HepG2 (cell line): ENCODE data around the gene CFAP69. TPM values are rescaled to one million over a fixed set of nuclear protein-coding genes. Genes with fewer than 3 reads are reported as not detected.
A peak's percentile ranks its signal among the peaks of the same experiment; 100 is the strongest.

ENCODE experiments used
- ATAC-seq: fragments of 200-7000 bp; cut with Tn5 transposase; 3 replicates; pipeline ENCODE4 v1.9.1; 2020; ENCODE audit warnings: mild to moderate bottlenecking, moderate library complexity
- BruUV-seq: library from RNA; stranded (reverse); fragments of 400-500 nt; replicated peaks from 2 replicates; lab custom pipeline; 2021; lab: Mats Ljungman, UMichigan
- CTCF ChIA-PET: fragments of 300-600 bp; formaldehyde crosslinking; extraction: SDS; loops from one replicate; lab custom pipeline; 2021; ENCODE audit warnings: low total read pairs, inconsistent platforms, low intra/inter-chr PET ratio; lab: Yijun Ruan, JAX
- POLR2A ChIA-PET: fragments of 350-600 bp; sonication (Branson Sonifier 250); formaldehyde crosslinking; loops from one replicate; lab custom pipeline; 2020; ENCODE audit warnings: antibody characterized with exemption, inconsistent platforms; lab: Yijun Ruan, JAX
- DNase-seq: peaks from one replicate; pipeline ENCODE4 v3.0.0-alpha.2; 2015; ENCODE audit warnings: low spot score
- FAIRE-seq: peaks from 3 replicates; lab custom pipeline; 2011; peaks lifted over from hg19 to GRCh38; lab: Jason Lieb, UNC
- H2AFZ ChIP-seq: one replicate; pipeline ENCODE4 v1.6.1; 2011; ENCODE audit warnings: low read length, inconsistent platforms
- H3K27ac ChIP-seq: fragments of 300-600 bp; 3 replicates; pipeline ENCODE4 v1.8.0; 2011; ENCODE audit warnings: mixed run types, mild to moderate bottlenecking, mixed read lengths, low read length, inconsistent platforms; ENCODE audit not compliant: insufficient read depth; ENCODE audit errors: extremely low read length
- H3K27me3 ChIP-seq, 2 experiments: fragments of 200-600 bp in 1 of 2; 2 replicates in 1 of 2; 3 replicates in 1 of 2; pipeline versions ENCODE4 v1.6.0 to v1.8.0; 2011; ENCODE audit warnings: low read length in 2 of 2, mild to moderate bottlenecking in 2 of 2, moderate library complexity in 2 of 2, inconsistent platforms in 1 of 2; ENCODE audit not compliant: insufficient read depth in 2 of 2, control insufficient read depth in 1 of 2
- H3K36me3 ChIP-seq, 2 experiments: fragments of 200-600 bp in 1 of 2; replicated peaks in 1 of 2; 2 replicates in 1 of 2; 3 replicates in 1 of 2; pipeline versions ENCODE4 v1.5.1 to v1.8.0; 2011; ENCODE audit warnings: low read length in 2 of 2, inconsistent platforms in 1 of 2; ENCODE audit not compliant: insufficient read depth in 2 of 2, control insufficient read depth in 1 of 2
- H3K4me1 ChIP-seq: 2 replicates; pipeline ENCODE4 v1.5.1; 2012; ENCODE audit warnings: low read length, inconsistent platforms; ENCODE audit not compliant: insufficient read depth
- H3K4me2 ChIP-seq: 2 replicates; pipeline ENCODE4 v1.6.0; 2011; ENCODE audit warnings: low read depth, low read length, inconsistent platforms
- H3K4me3 ChIP-seq, 3 experiments: fragments of 200-600 bp in 1 of 3; sonication (generic), shearing (Covaris generic) in 1 of 3; replicated peaks in 1 of 3; 2 replicates each; pipeline ENCODE4 v1.5.1; 2011 to 2016; ENCODE audit warnings: low read length in 3 of 3, inconsistent platforms in 2 of 3, low read depth in 2 of 3, mild to moderate bottlenecking in 2 of 3, control low read depth in 1 of 3, mixed read lengths in 1 of 3; ENCODE audit not compliant: insufficient read depth in 1 of 3
- H3K79me2 ChIP-seq: one replicate; pipeline ENCODE4 v1.6.1; 2011; ENCODE audit warnings: low read length, inconsistent platforms; ENCODE audit not compliant: insufficient read depth
- H3K9ac ChIP-seq: 2 replicates; pipeline ENCODE4 v1.6.0; 2011; ENCODE audit warnings: mild to moderate bottlenecking, low read depth, low read length, inconsistent platforms; ENCODE audit not compliant: insufficient read depth
- H3K9me3 ChIP-seq: 2 replicates; pipeline ENCODE4 v1.5.1; 2012; ENCODE audit warnings: mild to moderate bottlenecking, low read length
- H4K20me1 ChIP-seq: 2 replicates; pipeline ENCODE4 v1.6.0; 2011; ENCODE audit warnings: inconsistent platforms, mild to moderate bottlenecking, low read length, moderate library complexity; ENCODE audit not compliant: insufficient read depth
- AKNA ChIP-seq: sonication (generic); formaldehyde crosslinking; IDR thresholded peaks from 2 replicates; pipeline ENCODE4 v1.4.0; 2020; ENCODE audit warnings: missing genetic modification reagents, borderline replicate concordance
- HINFP ChIP-seq: sonication (generic); formaldehyde crosslinking; IDR thresholded peaks from 2 replicates; pipeline ENCODE4 v1.4.0; 2020; ENCODE audit warnings: low read depth, mild to moderate bottlenecking, missing genetic modification reagents
- ISL2 ChIP-seq: sonication (generic); formaldehyde crosslinking; IDR thresholded peaks from 2 replicates; pipeline ENCODE4 v1.5.0; 2020; ENCODE audit warnings: missing genetic modification reagents
- JUNB ChIP-seq: sonication (generic); formaldehyde crosslinking; IDR thresholded peaks from 2 replicates; pipeline ENCODE4 v1.8.0; 2022; ENCODE audit warnings: missing genetic modification reagents, mild to moderate bottlenecking, borderline replicate concordance
- PHF5A ChIP-seq: IDR thresholded peaks from one replicate; pipeline ENCODE4 v1.6.1; 2018; ENCODE audit warnings: low read depth, missing genetic modification reagents; ENCODE audit not compliant: unreplicated experiment
- POGK ChIP-seq: sonication (generic); formaldehyde crosslinking; conservative IDR thresholded peaks from 2 replicates; pipeline ENCODE4 v1.8.0; 2022; ENCODE audit warnings: mild to moderate bottlenecking, moderate library complexity, missing genetic modification reagents
- SAP130 ChIP-seq: IDR thresholded peaks from 2 replicates; pipeline ENCODE4 v1.6.1; 2016; ENCODE audit warnings: low read depth
- XRCC5 ChIP-seq: fragments of 200-400 bp; formaldehyde crosslinking; optimal IDR thresholded peaks from 2 replicates; pipeline ENCODE3; 2017; ENCODE audit warnings: mild to moderate bottlenecking, low read length
- ZBTB14 ChIP-seq: sonication (generic); formaldehyde crosslinking; IDR thresholded peaks from 2 replicates; pipeline ENCODE4 v1.4.0; 2020; ENCODE audit warnings: missing genetic modification reagents
- ZNF160 ChIP-seq: sonication (generic); formaldehyde crosslinking; IDR thresholded peaks from 2 replicates; pipeline ENCODE4 v1.8.0; 2022; ENCODE audit warnings: mild to moderate bottlenecking, inconsistent platforms, missing genetic modification reagents
- ZNF704 ChIP-seq: sonication (generic); formaldehyde crosslinking; IDR thresholded peaks from 2 replicates; pipeline ENCODE4 v1.8.1; 2023; ENCODE audit warnings: mild to moderate bottlenecking, inconsistent platforms, moderate library complexity, missing genetic modification reagents, borderline replicate concordance
- WGBS: methylation state at CpG from one replicate; pipeline ENCODE4 v1.1.6; 2017; ENCODE audit warnings: low lambda C conversion rate; 5-methylcytosine and 5-hydroxymethylcytosine counted together
- in situ Hi-C: cut with HindIII; loops from 2 replicates; pipeline ENCODE4 v1.10.0; 2017; ENCODE audit warnings: low pct_unique_long_range_greater_than_20kb; ENCODE audit not compliant: extremely low pct_ligation_motif_present
- intact Hi-C: fragments of 100-400 bp; cut with micrococcal nuclease; formaldehyde crosslinking; loops from one replicate; pipeline ENCODE4 v1.10.0; 2022; ENCODE audit not compliant: unreplicated experiment
- polyA plus RNA-seq, 8 experiments: library from polyadenylated mRNA; depleted of rRNA in 3 of 8; stranded (reverse) in 7 of 8; unstranded in 1 of 8; fragments of >200 nt; fragmentation: Illumina TruSeq in 4 of 8; extraction: Trizol in 4 of 8; gene quantifications; 2 replicates each; pipeline versions ENCODE4 v1.2.1 to v1.2.3, GENCODE V29; 2011 to 2016; ENCODE audit warnings: low read depth in 4 of 8, missing spikeins in 1 of 8, mixed read lengths in 1 of 8; ENCODE audit not compliant: insufficient read depth in 1 of 8
- total RNA-seq, 5 experiments: library from RNA; depleted of rRNA; stranded (reverse); fragments of >200 nt; fragmentation: Illumina TruSeq; extraction: Trizol; gene quantifications; 2 replicates each; pipeline ENCODE4 v1.2.3, GENCODE V29; 2016; ENCODE audit warnings: low read depth in 1 of 5

Gene CFAP69
- total and polyA plus RNA-seq, 2 of the 13 experiments (the other 11 are each of a cell fraction or from before 2014, with no cell fraction given), result 2.2 to 4.0 TPM

- intact Hi-C loops (no loop called here), in situ Hi-C loops (no loop called here)
- peaks cover 18% of the 10 kb centered on the region for H3K4me1 ChIP-seq
- ATAC-seq (peak; percentile 26; the same call in 1 of the 3 replicates), FAIRE-seq (no peak), DNase-seq (no peak)
- H3K9me3 ChIP-seq, result no peaks in the 10 kb centered on the region
- ChIA-PET CTCF (no interaction called here), POLR2A (no interaction called here)
- H3K4me3 ChIP-seq, result no peak overlapping the region
- H3K27me3 ChIP-seq, result no peaks in the 10 kb centered on the region
- H3K79me2 ChIP-seq, result no peaks in the 10 kb centered on the region
- WGBS, result 52% methylated on average over 2 of the region's 2 CpGs
- H3K4me2 ChIP-seq, result no peak overlapping the region
- no peak overlapping the region for H2AFZ ChIP-seq
- H4K20me1 ChIP-seq, result no peaks in the 10 kb centered on the region
- BruUV-seq, result no TSS peak
- no peaks in the 10 kb centered on the region for H3K36me3 ChIP-seq
- no peak overlapping the region for H3K9ac ChIP-seq
- no peak overlapping the region for H3K27ac ChIP-seq
- TF ChIP-seq ZBTB14 (CRISPR knock-in tag) (no peak), SAP130 (CRISPR knock-in tag) (no peak), ISL2 (CRISPR knock-in tag) (no peak), JUNB (CRISPR knock-in tag) (no peak), PHF5A (CRISPR knock-in tag) (no peak), ZNF704 (CRISPR knock-in tag) (no peak), ZNF160 (no peak), XRCC5 (no peak), HINFP (CRISPR knock-in tag) (no peak), POGK (CRISPR knock-in tag) (no peak), AKNA (no peak)
Measured at GRCh38 chr7:90229682-90230081, 15.3 kb upstream of the CFAP69 start.
